ENCODE data around the gene RTL1.
A peak's percentile ranks its signal among the peaks of the same experiment; 100 is the strongest.

The RTL1 gene

GRCh38 chr14:100864960-100865681 is 38.4 kb downstream of the RTL1 start:
- DNase-seq: no peak

GRCh38 chr14:100864206-100864605 is 39.3 kb downstream of the RTL1 start:
- DNase-seq: no peak

- DNase-seq: no peak
Measured at GRCh38 chr14:100862793-100863192, 40.7 kb downstream of the RTL1 start.

- DNase-seq: no peak
Measured at GRCh38 chr14:100862277-100862676, 41.2 kb downstream of the RTL1 start.

- no peak for DNase-seq
Measured at GRCh38 chr14:100861937-100862247, 41.6 kb downstream of the RTL1 start.

- DNase-seq: no peak
Measured at GRCh38 chr14:100861188-100861936, 42.2 kb downstream of the RTL1 start.

GRCh38 chr14:100860556-100861187 is 42.9 kb downstream of the RTL1 start:
- DNase-seq: no peak

- DNase-seq: no peak
Measured at GRCh38 chr14:100859781-100860180, 43.7 kb downstream of the RTL1 start.

GRCh38 chr14:100858838-100859220 is 44.7 kb downstream of the RTL1 start:
- no peak for DNase-seq

- no peak for DNase-seq
Measured at GRCh38 chr14:100857923-100858837, 45.3 kb downstream of the RTL1 start.

GRCh38 chr14:100857233-100857922 is 46.1 kb downstream of the RTL1 start:
- DNase-seq: no peak

- DNase-seq: no peak
Measured at GRCh38 chr14:100856056-100856950, 47.2 kb downstream of the RTL1 start.

- no peak for DNase-seq
Measured at GRCh38 chr14:100855256-100855930, 48.1 kb downstream of the RTL1 start.

- DNase-seq: no peak
Measured at GRCh38 chr14:100854435-100854834, 49.1 kb downstream of the RTL1 start.

- no peak for DNase-seq
Measured at GRCh38 chr14:100851946-100852620, 51.4 kb downstream of the RTL1 start.

- no peak for DNase-seq
Measured at GRCh38 chr14:100851586-100851916, 52.0 kb downstream of the RTL1 start.

GRCh38 chr14:100850841-100851585 is 52.5 kb downstream of the RTL1 start:
- peak; percentile 68 to 71 for DNase-seq

GRCh38 chr14:100849115-100849781 is 54.3 kb downstream of the RTL1 start:
- peak in 1 of 2 donors; percentile 2 for DNase-seq

- no peak for DNase-seq
Measured at GRCh38 chr14:100846309-100846859, 57.1 kb downstream of the RTL1 start.
